HepG2 (cell line): ENCODE results near the gene POU2AF3. TPM values are rescaled to one million over a fixed set of nuclear protein-coding genes. Genes with fewer than 3 reads are reported as not detected.

Experiments used
- FOXO1 ChIP-seq: sonication (generic); formaldehyde crosslinking; IDR thresholded peaks from 2 replicates; pipeline ENCODE4 v1.4.0; 2020; ENCODE audit warnings: missing genetic modification reagents
- HNF1B ChIP-seq: sonication (generic); formaldehyde crosslinking; IDR thresholded peaks from 2 replicates; pipeline ENCODE4 v1.5.1; 2020; ENCODE audit warnings: mild to moderate bottlenecking, moderate library complexity, missing genetic modification reagents
- HOXA7 ChIP-seq: sonication (generic); formaldehyde crosslinking; IDR thresholded peaks from 2 replicates; pipeline ENCODE4 v1.8.1; 2022; ENCODE audit warnings: mild to moderate bottlenecking, missing genetic modification reagents, moderate library complexity
- NCOR1 ChIP-seq: fragments of 200-600 bp; sonication (generic); IDR thresholded peaks from 2 replicates; pipeline ENCODE4 v1.7.0; 2017; ENCODE audit warnings: antibody characterized with exemption, low read length, borderline replicate concordance
- SNAPC4 ChIP-seq: sonication (generic); formaldehyde crosslinking; IDR thresholded peaks from 2 replicates; pipeline ENCODE4 v1.4.0; 2020; ENCODE audit warnings: mild to moderate bottlenecking, missing genetic modification reagents
- XRCC5 ChIP-seq: fragments of 200-400 bp; formaldehyde crosslinking; optimal IDR thresholded peaks from 2 replicates; pipeline ENCODE3; 2017; ENCODE audit warnings: mild to moderate bottlenecking, low read length
- ZBTB42 ChIP-seq: sonication (generic); formaldehyde crosslinking; IDR thresholded peaks from 2 replicates; pipeline ENCODE4 v1.5.0; 2020; ENCODE audit warnings: mild to moderate bottlenecking, missing genetic modification reagents
- ZNF256 ChIP-seq: sonication (generic); formaldehyde crosslinking; conservative IDR thresholded peaks from 2 replicates; pipeline ENCODE4 v1.4.0; 2020; ENCODE audit warnings: missing genetic modification reagents
- ZNF451 ChIP-seq: sonication (generic); formaldehyde crosslinking; IDR thresholded peaks from 2 replicates; pipeline ENCODE4 v1.5.0; 2020; ENCODE audit warnings: mild to moderate bottlenecking, missing genetic modification reagents
- ZNF550 ChIP-seq: sonication (generic); formaldehyde crosslinking; IDR thresholded peaks from 2 replicates; pipeline ENCODE4 v1.4.0; 2020; ENCODE audit warnings: mild to moderate bottlenecking, missing genetic modification reagents, borderline replicate concordance
- ZNF709 ChIP-seq: sonication (generic); formaldehyde crosslinking; IDR thresholded peaks from 2 replicates; pipeline ENCODE4 v1.5.0; 2020; ENCODE audit warnings: mild to moderate bottlenecking, missing genetic modification reagents
- ZNF710 ChIP-seq: sonication (generic); formaldehyde crosslinking; IDR thresholded peaks from 2 replicates; pipeline ENCODE4 v1.5.0; 2020; ENCODE audit warnings: mild to moderate bottlenecking, missing genetic modification reagents, borderline replicate concordance
- polyA plus RNA-seq, 8 experiments: library from polyadenylated mRNA; depleted of rRNA in 3 of 8; stranded (reverse) in 7 of 8; unstranded in 1 of 8; fragments of >200 nt; fragmentation: Illumina TruSeq in 4 of 8; extraction: Trizol in 4 of 8; gene quantifications; 2 replicates each; pipeline versions ENCODE4 v1.2.1 to v1.2.3, GENCODE V29; 2011 to 2016; ENCODE audit warnings: low read depth in 4 of 8, missing spikeins in 1 of 8, mixed read lengths in 1 of 8; ENCODE audit not compliant: insufficient read depth in 1 of 8
- total RNA-seq, 5 experiments: library from RNA; depleted of rRNA; stranded (reverse); fragments of >200 nt; fragmentation: Illumina TruSeq; extraction: Trizol; gene quantifications; 2 replicates each; pipeline ENCODE4 v1.2.3, GENCODE V29; 2016; ENCODE audit warnings: low read depth in 1 of 5
- TF ChIP-seq, protein P1 (sequence below): sonication (generic); formaldehyde crosslinking; IDR thresholded peaks from 2 replicates; pipeline ENCODE4 v1.4.0; 2020; ENCODE audit warnings: missing genetic modification reagents
- TF ChIP-seq, protein P2 (sequence below): sonication (generic); formaldehyde crosslinking; IDR thresholded peaks from 2 replicates; pipeline ENCODE4 v1.5.1; 2020; ENCODE audit warnings: missing genetic modification reagents, mild to moderate bottlenecking, borderline replicate concordance

Gene POU2AF3
- total and polyA plus RNA-seq, 2 of the 13 experiments (the other 11 are each of a cell fraction or from before 2014, with no cell fraction given): 7.8 to 71.2 TPM

DNA sequence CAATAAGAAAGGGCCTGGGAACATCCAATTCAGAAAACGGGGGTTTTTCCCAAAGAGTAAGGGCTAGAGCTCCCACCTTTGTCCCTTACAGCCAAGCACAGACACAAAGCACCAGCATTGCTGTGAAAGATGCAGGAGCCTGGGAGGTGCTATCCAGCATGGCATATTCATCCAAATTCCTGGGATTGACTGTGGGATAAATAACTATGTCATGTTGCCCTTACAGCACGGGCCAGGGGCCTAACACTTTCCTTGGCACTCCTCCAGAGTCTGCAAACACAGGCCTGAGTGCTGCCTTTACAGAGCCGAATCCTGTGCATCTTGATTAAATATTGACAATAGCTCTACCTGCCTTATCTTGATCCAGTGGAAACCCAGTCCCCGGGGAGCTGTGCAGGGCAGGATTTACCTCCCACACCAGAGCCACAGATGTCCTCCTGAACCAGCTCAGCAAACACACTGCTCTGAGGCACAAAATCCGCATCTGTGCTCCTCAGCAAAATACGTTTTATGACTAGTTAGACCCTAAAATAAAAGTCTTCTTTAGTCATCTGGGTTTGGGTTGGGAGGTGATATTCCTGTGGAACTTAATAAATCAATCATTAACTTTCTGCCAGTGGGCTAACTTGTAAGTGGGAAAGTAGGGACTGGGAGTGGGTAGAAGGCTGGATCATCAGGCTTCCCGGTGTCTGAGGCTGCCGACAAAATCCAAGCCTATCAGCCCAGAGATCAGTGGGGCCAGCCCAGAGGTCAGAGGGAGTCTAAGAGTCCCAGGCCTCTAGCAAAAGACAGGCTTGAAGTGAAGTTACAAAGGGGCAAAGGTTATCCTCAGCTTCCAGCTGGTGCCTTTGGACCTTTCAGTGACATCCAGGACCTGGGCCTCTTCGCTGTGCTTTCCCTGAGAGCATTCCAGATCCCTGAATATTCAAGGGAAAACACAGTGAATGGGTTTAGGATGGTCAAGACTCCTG is 36.5 kb downstream of the POU2AF3 start (continued):
- TF ChIP-seq XRCC5: peak; percentile 17
- TF ChIP-seq ZNF710 (CRISPR knock-in tag): peak; percentile 79; the same call in 1 of the 2 replicates
- TF ChIP-seq, protein P1, sequence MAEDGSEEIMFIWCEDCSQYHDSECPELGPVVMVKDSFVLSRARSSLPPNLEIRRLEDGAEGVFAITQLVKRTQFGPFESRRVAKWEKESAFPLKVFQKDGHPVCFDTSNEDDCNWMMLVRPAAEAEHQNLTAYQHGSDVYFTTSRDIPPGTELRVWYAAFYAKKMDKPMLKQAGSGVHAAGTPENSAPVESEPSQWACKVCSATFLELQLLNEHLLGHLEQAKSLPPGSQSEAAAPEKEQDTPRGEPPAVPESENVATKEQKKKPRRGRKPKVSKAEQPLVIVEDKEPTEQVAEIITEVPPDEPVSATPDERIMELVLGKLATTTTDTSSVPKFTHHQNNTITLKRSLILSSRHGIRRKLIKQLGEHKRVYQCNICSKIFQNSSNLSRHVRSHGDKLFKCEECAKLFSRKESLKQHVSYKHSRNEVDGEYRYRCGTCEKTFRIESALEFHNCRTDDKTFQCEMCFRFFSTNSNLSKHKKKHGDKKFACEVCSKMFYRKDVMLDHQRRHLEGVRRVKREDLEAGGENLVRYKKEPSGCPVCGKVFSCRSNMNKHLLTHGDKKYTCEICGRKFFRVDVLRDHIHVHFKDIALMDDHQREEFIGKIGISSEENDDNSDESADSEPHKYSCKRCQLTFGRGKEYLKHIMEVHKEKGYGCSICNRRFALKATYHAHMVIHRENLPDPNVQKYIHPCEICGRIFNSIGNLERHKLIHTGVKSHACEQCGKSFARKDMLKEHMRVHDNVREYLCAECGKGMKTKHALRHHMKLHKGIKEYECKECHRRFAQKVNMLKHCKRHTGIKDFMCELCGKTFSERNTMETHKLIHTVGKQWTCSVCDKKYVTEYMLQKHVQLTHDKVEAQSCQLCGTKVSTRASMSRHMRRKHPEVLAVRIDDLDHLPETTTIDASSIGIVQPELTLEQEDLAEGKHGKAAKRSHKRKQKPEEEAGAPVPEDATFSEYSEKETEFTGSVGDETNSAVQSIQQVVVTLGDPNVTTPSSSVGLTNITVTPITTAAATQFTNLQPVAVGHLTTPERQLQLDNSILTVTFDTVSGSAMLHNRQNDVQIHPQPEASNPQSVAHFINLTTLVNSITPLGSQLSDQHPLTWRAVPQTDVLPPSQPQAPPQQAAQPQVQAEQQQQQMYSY (CRISPR knock-in tag): peak; percentile 89
- peak; percentile 84; the same call in 1 of the 2 replicates for TF ChIP-seq NCOR1
- TF ChIP-seq HNF1B: peak; percentile 85
- no peak for TF ChIP-seq ZNF550 (CRISPR knock-in tag)
- no peak for TF ChIP-seq HOXA7 (CRISPR knock-in tag)
- peak; percentile 40; the same call in 1 of the 2 replicates for TF ChIP-seq ZNF256
- peak; percentile 72 for TF ChIP-seq FOXO1 (CRISPR knock-in tag)
- TF ChIP-seq SNAPC4 (CRISPR knock-in tag): 0 out of 2 replicates have a peak, but pooled peaks have one; percentile 53
- TF ChIP-seq, protein P2, sequence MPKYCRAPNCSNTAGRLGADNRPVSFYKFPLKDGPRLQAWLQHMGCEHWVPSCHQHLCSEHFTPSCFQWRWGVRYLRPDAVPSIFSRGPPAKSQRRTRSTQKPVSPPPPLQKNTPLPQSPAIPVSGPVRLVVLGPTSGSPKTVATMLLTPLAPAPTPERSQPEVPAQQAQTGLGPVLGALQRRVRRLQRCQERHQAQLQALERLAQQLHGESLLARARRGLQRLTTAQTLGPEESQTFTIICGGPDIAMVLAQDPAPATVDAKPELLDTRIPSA: no peak
- TF ChIP-seq ZBTB42 (CRISPR knock-in tag): peak; percentile 67
- TF ChIP-seq ZNF709: peak; percentile 71; the same call in 1 of the 2 replicates
- no peak for TF ChIP-seq ZNF451 (CRISPR knock-in tag)
